Activated CD4-positive, alpha-beta T cell treated with anti-CD3 and anti-CD28 coated beads, Interleukin-2, amount 50 U/mL, for 4 hours (primary cell): ENCODE data around the gene GPM6B.

Experiments
- DNase-seq, 2 experiments: peaks; one replicate each; pipeline ENCODE4 v3.0.0-alpha.2; 2020

GPM6B gene

GRCh38 chrX:13721371-13721770 lies 95.5 kb downstream of the GPM6B start:
- no peak for DNase-seq
